IPS-NIHi7 (cell line): ENCODE data around the gene DTNB.
"Not testable (repeated sequence)": the region's sequence is repeated elsewhere in the genome, so short reads cannot be mapped to it uniquely, and the experiment has no call there.

ENCODE experiments used
- DNase-seq: peaks from one replicate; pipeline ENCODE4 v3.0.0; 2012; ENCODE audit warnings: mixed read lengths; ENCODE audit errors: extremely low spot score

The DTNB gene

GRCh38 chr2:25632396-25632795 lies 41.0 kb downstream of the DTNB start:
- DNase-seq, result no peak

- no peak for DNase-seq
Measured at GRCh38 chr2:25624635-25625034, 48.7 kb downstream of the DTNB start.

- DNase-seq, result no peak
Measured at GRCh38 chr2:25623361-25623760, 50.0 kb downstream of the DTNB start.

GRCh38 chr2:25620711-25621110 lies 52.7 kb downstream of the DTNB start:
- no peak for DNase-seq

GRCh38 chr2:25620077-25620476 lies 53.3 kb downstream of the DTNB start:
- DNase-seq, result no peak

GRCh38 chr2:25619185-25619584 lies 54.2 kb downstream of the DTNB start:
- DNase-seq, result no peak

- no peak for DNase-seq
Measured at GRCh38 chr2:25618676-25619075, 54.7 kb downstream of the DTNB start.

GRCh38 chr2:25617948-25618646 lies 55.3 kb downstream of the DTNB start:
- no peak for DNase-seq

GRCh38 chr2:25615920-25616319 lies 57.5 kb downstream of the DTNB start:
- no peak for DNase-seq

- DNase-seq, result no peak
Measured at GRCh38 chr2:25615386-25615785, 58.0 kb downstream of the DTNB start.

- DNase-seq, result no peak
Measured at GRCh38 chr2:25614711-25615110, 58.7 kb downstream of the DTNB start.

- DNase-seq, result no peak
Measured at GRCh38 chr2:25608718-25609117, 64.7 kb downstream of the DTNB start.

GRCh38 chr2:25606892-25607291 lies 66.5 kb downstream of the DTNB start:
- peak; percentile 22 for DNase-seq

- no peak for DNase-seq
Measured at GRCh38 chr2:25602333-25602723, 71.0 kb downstream of the DTNB start.

GRCh38 chr2:25601711-25602332 lies 71.6 kb downstream of the DTNB start:
- DNase-seq, result not testable (repeated sequence)

- no peak for DNase-seq
Measured at GRCh38 chr2:25598911-25599310, 74.5 kb downstream of the DTNB start.

- DNase-seq, result no peak
Measured at GRCh38 chr2:25598332-25598731, 75.0 kb downstream of the DTNB start.

- DNase-seq, result no peak
Measured at GRCh38 chr2:25597881-25598280, 75.5 kb downstream of the DTNB start.

GRCh38 chr2:25596516-25597244 lies 76.7 kb downstream of the DTNB start:
- no peak for DNase-seq

- no peak for DNase-seq
Measured at GRCh38 chr2:25595393-25595792, 78.0 kb downstream of the DTNB start.

GRCh38 chr2:25594991-25595390 lies 78.4 kb downstream of the DTNB start:
- DNase-seq, result no peak

GRCh38 chr2:25592766-25593292 lies 80.5 kb downstream of the DTNB start:
- no peak for DNase-seq
